Measurements from ENCODE around the gene APOBEC2.

The APOBEC2 gene

DNA sequence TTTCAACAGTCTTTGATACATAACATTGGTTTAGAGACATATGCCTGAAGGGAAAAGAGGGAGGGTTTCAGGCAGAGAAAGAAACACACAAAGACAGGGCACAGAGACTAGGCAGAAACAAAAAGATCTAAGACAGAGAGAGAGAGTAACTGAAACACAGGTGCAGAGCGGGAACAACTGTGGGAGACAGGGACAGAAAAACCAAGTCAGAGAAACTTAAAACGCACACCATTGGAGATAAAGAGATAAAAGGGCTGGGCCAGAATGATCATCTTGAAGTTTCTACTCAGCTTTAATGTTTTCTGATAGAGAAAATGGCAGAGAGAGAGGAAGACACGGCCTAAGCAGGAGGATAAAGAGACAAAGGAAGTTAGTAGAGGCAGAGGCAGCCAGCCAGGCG, 25.8 kb upstream of the APOBEC2 start:
- TF ChIP-seq EZH2phosphoT487 (IDR thresholded peaks at IDR 0.05; ENCODE audit: borderline replicate concordance), result no peak
- TF ChIP-seq, protein P1, sequence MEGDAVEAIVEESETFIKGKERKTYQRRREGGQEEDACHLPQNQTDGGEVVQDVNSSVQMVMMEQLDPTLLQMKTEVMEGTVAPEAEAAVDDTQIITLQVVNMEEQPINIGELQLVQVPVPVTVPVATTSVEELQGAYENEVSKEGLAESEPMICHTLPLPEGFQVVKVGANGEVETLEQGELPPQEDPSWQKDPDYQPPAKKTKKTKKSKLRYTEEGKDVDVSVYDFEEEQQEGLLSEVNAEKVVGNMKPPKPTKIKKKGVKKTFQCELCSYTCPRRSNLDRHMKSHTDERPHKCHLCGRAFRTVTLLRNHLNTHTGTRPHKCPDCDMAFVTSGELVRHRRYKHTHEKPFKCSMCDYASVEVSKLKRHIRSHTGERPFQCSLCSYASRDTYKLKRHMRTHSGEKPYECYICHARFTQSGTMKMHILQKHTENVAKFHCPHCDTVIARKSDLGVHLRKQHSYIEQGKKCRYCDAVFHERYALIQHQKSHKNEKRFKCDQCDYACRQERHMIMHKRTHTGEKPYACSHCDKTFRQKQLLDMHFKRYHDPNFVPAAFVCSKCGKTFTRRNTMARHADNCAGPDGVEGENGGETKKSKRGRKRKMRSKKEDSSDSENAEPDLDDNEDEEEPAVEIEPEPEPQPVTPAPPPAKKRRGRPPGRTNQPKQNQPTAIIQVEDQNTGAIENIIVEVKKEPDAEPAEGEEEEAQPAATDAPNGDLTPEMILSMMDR (conservative IDR thresholded peaks at IDR 0.05; ENCODE audit: low read length), result no peak
- Histone ChIP-seq H3K4me1 (ENCODE audit: insufficient read depth, low read length, poor library complexity, severe bottlenecking) (peaks cover 41% of the 10 kb centered on the region), H3K9me3 (ENCODE audit: insufficient read depth, low read depth, low read length) (no peaks in the 10 kb centered on the region), H3K4me3 (ENCODE audit: low read length, poor library complexity, severe bottlenecking) (peak overlapping the region; percentile 86), H2AFZ (ENCODE audit: low read length) (peak overlapping the region; percentile 64; the same call in 1 of the 2 replicates), H3F3A (ENCODE audit: low read depth) (no peaks in the 10 kb centered on the region), H4K20me1 (ENCODE audit: insufficient read depth, low read length, poor library complexity, severe bottlenecking) (no peaks in the 10 kb centered on the region), H3K9ac (ENCODE audit: low read depth, low read length, poor library complexity, severe bottlenecking) (peak overlapping the region; percentile 99), H3K27me3 (ENCODE audit: insufficient read depth, low read length, poor library complexity, severe bottlenecking) (no peaks in the 10 kb centered on the region), H3K9me2 (replicated peaks; ENCODE audit: low read depth, low read length) (no peaks in the 10 kb centered on the region), H3K79me2 (ENCODE audit: insufficient read depth, low read length) (peaks cover 25% of the 10 kb centered on the region), H3K4me2 (ENCODE audit: low read depth, low read length, poor library complexity, severe bottlenecking) (peak overlapping the region; percentile 80), H3K36me3 (ENCODE audit: insufficient read depth, low read length) (no peaks in the 10 kb centered on the region)

DNA sequence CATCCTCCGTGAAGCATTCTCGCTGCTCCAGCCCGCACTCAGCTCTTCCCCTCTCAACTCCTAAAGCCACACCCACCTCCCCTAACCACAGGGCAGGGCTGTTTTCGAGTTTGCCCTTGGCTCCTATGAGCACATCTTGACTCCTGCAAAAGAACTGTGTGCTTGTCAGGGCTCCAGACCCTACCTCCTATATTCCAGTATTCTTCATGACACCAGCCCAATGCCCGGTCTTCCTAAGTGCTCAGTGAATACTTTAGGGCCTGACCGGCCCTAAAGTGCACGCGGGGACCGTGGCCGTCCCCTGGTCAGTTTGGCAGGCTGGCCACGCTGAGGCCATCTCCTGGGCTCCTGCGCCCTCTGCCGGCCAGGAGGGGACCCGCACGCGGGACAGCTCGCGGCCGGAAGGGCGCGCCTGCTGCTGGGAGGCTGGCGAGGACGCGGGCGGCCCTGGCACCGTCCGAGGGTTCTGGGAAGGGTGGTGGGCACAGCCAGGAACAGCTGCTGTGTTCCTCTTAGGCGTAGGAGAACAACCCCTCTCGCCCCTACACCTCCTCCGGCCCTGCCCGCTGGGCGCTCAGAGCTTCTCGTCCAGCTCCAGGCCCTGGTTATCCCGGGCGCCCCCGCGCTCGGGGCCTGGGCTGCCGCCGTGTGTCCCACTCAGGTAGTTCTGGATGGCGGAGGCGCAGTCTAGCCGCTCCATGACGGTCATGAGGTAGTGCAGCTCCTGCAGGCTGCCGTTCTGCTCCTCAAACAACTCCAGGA, 25.0 kb upstream of the APOBEC2 start:
- Histone ChIP-seq H3K9me2 (replicated peaks; ENCODE audit: low read depth, low read length) (no peaks in the 10 kb centered on the region), H3K79me2 (ENCODE audit: insufficient read depth, low read length) (peaks cover 25% of the 10 kb centered on the region), H3K27me3 (ENCODE audit: insufficient read depth, low read length, poor library complexity, severe bottlenecking) (no peaks in the 10 kb centered on the region), H3K4me3 (ENCODE audit: low read length, poor library complexity, severe bottlenecking) (peak overlapping the region; percentile 86), H2AFZ (ENCODE audit: low read length) (peak overlapping the region; percentile 64), H3K36me3 (ENCODE audit: insufficient read depth, low read length) (no peaks in the 10 kb centered on the region), H3K9ac (ENCODE audit: low read depth, low read length, poor library complexity, severe bottlenecking) (peak overlapping the region; percentile 99), H3K4me1 (ENCODE audit: insufficient read depth, low read length, poor library complexity, severe bottlenecking) (peaks cover 41% of the 10 kb centered on the region), H3F3A (ENCODE audit: low read depth) (no peaks in the 10 kb centered on the region), H3K4me2 (ENCODE audit: low read depth, low read length, poor library complexity, severe bottlenecking) (peak overlapping the region; percentile 80), H3K9me3 (ENCODE audit: insufficient read depth, low read depth, low read length) (no peaks in the 10 kb centered on the region), H4K20me1 (ENCODE audit: insufficient read depth, low read length, poor library complexity, severe bottlenecking) (no peaks in the 10 kb centered on the region)
- TF ChIP-seq, protein P1 (conservative IDR thresholded peaks at IDR 0.05; ENCODE audit: low read length), result peak; percentile 98
- TF ChIP-seq EZH2phosphoT487 (IDR thresholded peaks at IDR 0.05; ENCODE audit: borderline replicate concordance), result no peak

DNA sequence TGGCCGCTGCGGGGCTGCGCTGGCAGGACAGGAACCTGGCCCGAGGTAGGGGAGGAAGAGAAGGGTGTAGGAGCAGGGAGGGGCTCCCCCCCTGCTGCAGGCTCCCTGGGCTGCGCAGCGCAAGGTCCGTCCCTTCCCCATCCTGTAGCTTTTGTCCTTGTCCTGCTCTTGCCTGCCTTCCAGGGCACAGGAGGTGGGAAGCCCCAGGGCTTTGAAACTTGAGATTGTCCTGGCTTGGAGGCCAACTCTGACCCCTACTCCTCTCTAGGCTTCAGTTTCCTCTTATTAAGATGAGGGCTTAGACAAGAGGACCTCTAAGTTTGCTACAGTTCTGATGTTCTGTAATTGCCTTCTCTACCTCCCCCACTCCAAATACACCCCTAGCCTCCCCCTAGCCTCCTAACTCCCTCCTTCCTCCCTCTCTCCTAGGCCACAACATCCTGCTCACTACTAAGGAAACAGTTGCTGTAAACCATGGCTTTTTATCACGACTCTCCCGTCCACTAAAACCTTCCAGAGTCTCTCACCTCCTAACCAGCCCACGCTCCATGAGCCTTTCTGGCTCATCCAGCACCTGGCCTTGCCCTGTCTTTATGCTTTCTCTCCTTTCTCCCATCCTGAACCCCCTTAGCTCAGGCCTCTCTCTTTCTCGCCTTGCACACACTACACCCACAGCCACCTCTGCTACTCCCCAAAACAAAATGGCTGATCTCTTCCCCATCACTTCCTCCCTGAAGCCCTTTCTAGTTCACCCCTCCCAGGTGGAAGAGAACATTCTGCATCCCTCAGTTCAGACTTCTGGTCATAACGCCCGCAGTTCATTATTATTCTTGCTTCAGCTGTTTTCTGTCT, 24.2 kb upstream of the APOBEC2 start:
- no peaks in the 10 kb centered on the region for H3K9me2 ChIP-seq (replicated peaks; ENCODE audit: low read depth, low read length)
- peaks cover 25% of the 10 kb centered on the region for H3K79me2 ChIP-seq (ENCODE audit: insufficient read depth, low read length)
- H3K36me3 ChIP-seq (ENCODE audit: insufficient read depth, low read length), result no peaks in the 10 kb centered on the region
- TF ChIP-seq, protein P1 (conservative IDR thresholded peaks at IDR 0.05; ENCODE audit: low read length), result no peak
- TF ChIP-seq EZH2phosphoT487 (IDR thresholded peaks at IDR 0.05; ENCODE audit: borderline replicate concordance), result no peak
- peak overlapping the region; percentile 86 for H3K4me3 ChIP-seq (ENCODE audit: low read length, poor library complexity, severe bottlenecking)
- H3K9me3 ChIP-seq (ENCODE audit: insufficient read depth, low read depth, low read length), result no peaks in the 10 kb centered on the region
- no peaks in the 10 kb centered on the region for H3F3A ChIP-seq (ENCODE audit: low read depth)
- H3K9ac ChIP-seq (ENCODE audit: low read depth, low read length, poor library complexity, severe bottlenecking), result peak overlapping the region; percentile 99
- peak overlapping the region; percentile 64 for H2AFZ ChIP-seq (ENCODE audit: low read length)
- no peaks in the 10 kb centered on the region for H4K20me1 ChIP-seq (ENCODE audit: insufficient read depth, low read length, poor library complexity, severe bottlenecking)
- peaks cover 36% of the 10 kb centered on the region for H3K4me1 ChIP-seq (ENCODE audit: insufficient read depth, low read length, poor library complexity, severe bottlenecking)
- no peaks in the 10 kb centered on the region for H3K27me3 ChIP-seq (ENCODE audit: insufficient read depth, low read length, poor library complexity, severe bottlenecking)
- peak overlapping the region; percentile 80 for H3K4me2 ChIP-seq (ENCODE audit: low read depth, low read length, poor library complexity, severe bottlenecking)

Measured in Loucy (cell line).